ENCODE results near the gene NRXN2.
"Not testable (repeated sequence)": the region's sequence is repeated elsewhere in the genome, so short reads cannot be mapped to it uniquely, and the experiment has no call there.

NRXN2 gene

GRCh38 chr11:64677441-64678023, 45.5 kb downstream of the NRXN2 start:
- DNase-seq (ENCODE audit: extremely low read depth in 1 of 2, low read depth in 1 of 2) = no peak

GRCh38 chr11:64676261-64676615, 46.8 kb downstream of the NRXN2 start:
- DNase-seq (ENCODE audit: extremely low read depth in 1 of 2, low read depth in 1 of 2) = no peak

- no peak for DNase-seq (ENCODE audit: extremely low read depth in 1 of 2, low read depth in 1 of 2)
Observed at GRCh38 chr11:64675450-64676260, 47.3 kb downstream of the NRXN2 start.

GRCh38 chr11:64674774-64675173, 48.2 kb downstream of the NRXN2 start:
- DNase-seq (ENCODE audit: extremely low read depth in 1 of 2, low read depth in 1 of 2) = no peak

GRCh38 chr11:64673279-64673678, 49.7 kb downstream of the NRXN2 start:
- DNase-seq (ENCODE audit: extremely low read depth in 1 of 2, low read depth in 1 of 2) = no peak

GRCh38 chr11:64672875-64673274, 50.1 kb downstream of the NRXN2 start:
- DNase-seq (ENCODE audit: extremely low read depth in 1 of 2, low read depth in 1 of 2) = no peak

GRCh38 chr11:64670975-64671374, 52.0 kb downstream of the NRXN2 start:
- DNase-seq (ENCODE audit: extremely low read depth in 1 of 2, low read depth in 1 of 2) = no peak

- no peak for DNase-seq (ENCODE audit: extremely low read depth in 1 of 2, low read depth in 1 of 2)
Observed at GRCh38 chr11:64667154-64667745, 55.7 kb downstream of the NRXN2 start.

- DNase-seq (ENCODE audit: extremely low read depth in 1 of 2, low read depth in 1 of 2) = no peak
Observed at GRCh38 chr11:64665411-64665821, 57.6 kb downstream of the NRXN2 start.

GRCh38 chr11:64664236-64664870, 58.6 kb downstream of the NRXN2 start:
- not testable (repeated sequence) for DNase-seq (ENCODE audit: extremely low read depth in 1 of 2, low read depth in 1 of 2)

GRCh38 chr11:64663656-64664055, 59.3 kb downstream of the NRXN2 start:
- DNase-seq (ENCODE audit: extremely low read depth in 1 of 2, low read depth in 1 of 2) = no peak

- DNase-seq (ENCODE audit: extremely low read depth in 1 of 2, low read depth in 1 of 2) = no peak
Observed at GRCh38 chr11:64661614-64662013, 61.4 kb downstream of the NRXN2 start.

GRCh38 chr11:64661146-64661545, 61.9 kb downstream of the NRXN2 start:
- DNase-seq (ENCODE audit: extremely low read depth in 1 of 2, low read depth in 1 of 2) = no peak

GRCh38 chr11:64660706-64661105, 62.3 kb downstream of the NRXN2 start:
- DNase-seq (ENCODE audit: extremely low read depth in 1 of 2, low read depth in 1 of 2) = no peak

GRCh38 chr11:64660205-64660604, 62.8 kb downstream of the NRXN2 start:
- no peak for DNase-seq (ENCODE audit: extremely low read depth in 1 of 2, low read depth in 1 of 2)

- no peak for DNase-seq (ENCODE audit: extremely low read depth in 1 of 2, low read depth in 1 of 2)
Observed at GRCh38 chr11:64659417-64660144, 63.4 kb downstream of the NRXN2 start.

- no peak for DNase-seq (ENCODE audit: extremely low read depth in 1 of 2, low read depth in 1 of 2)
Observed at GRCh38 chr11:64658265-64658664, 64.7 kb downstream of the NRXN2 start.

- DNase-seq (ENCODE audit: extremely low read depth in 1 of 2, low read depth in 1 of 2) = no peak
Observed at GRCh38 chr11:64656862-64657261, 66.1 kb downstream of the NRXN2 start.

GRCh38 chr11:64655941-64656601, 66.9 kb downstream of the NRXN2 start:
- no peak for DNase-seq (ENCODE audit: extremely low read depth in 1 of 2, low read depth in 1 of 2)

- DNase-seq (ENCODE audit: extremely low read depth in 1 of 2, low read depth in 1 of 2) = no peak
Observed at GRCh38 chr11:64654958-64655541, 67.9 kb downstream of the NRXN2 start.
